ENCODE results near the gene TLL1.

DNA sequence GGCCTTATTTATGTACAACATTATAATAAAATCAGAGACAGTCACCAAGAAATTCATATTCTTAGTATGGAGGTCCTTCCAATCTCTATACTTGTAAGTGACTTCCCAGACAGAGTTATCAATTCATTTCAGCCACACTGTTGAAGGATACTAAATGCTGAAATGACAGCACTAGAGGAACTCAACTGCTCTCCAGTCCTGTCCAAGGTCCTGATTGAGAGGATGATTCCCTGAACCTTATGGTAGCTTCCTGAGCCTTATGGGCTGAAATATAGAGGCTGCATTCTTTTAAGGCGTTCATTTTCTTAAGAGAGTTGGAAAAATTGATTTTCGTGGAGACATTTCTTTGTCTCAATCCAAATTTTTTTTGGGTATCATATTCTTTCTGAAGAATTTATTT lies 205.9 kb downstream of the TLL1 start:
- TF ChIP-seq, protein P1, sequence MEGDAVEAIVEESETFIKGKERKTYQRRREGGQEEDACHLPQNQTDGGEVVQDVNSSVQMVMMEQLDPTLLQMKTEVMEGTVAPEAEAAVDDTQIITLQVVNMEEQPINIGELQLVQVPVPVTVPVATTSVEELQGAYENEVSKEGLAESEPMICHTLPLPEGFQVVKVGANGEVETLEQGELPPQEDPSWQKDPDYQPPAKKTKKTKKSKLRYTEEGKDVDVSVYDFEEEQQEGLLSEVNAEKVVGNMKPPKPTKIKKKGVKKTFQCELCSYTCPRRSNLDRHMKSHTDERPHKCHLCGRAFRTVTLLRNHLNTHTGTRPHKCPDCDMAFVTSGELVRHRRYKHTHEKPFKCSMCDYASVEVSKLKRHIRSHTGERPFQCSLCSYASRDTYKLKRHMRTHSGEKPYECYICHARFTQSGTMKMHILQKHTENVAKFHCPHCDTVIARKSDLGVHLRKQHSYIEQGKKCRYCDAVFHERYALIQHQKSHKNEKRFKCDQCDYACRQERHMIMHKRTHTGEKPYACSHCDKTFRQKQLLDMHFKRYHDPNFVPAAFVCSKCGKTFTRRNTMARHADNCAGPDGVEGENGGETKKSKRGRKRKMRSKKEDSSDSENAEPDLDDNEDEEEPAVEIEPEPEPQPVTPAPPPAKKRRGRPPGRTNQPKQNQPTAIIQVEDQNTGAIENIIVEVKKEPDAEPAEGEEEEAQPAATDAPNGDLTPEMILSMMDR (IDR thresholded peaks at IDR 0.05) = no peak
- TF ChIP-seq POLR2A (IDR thresholded peaks at IDR 0.05) = no peak
